Measurements from ENCODE around the gene STARD7.

STARD7 gene

DNA sequence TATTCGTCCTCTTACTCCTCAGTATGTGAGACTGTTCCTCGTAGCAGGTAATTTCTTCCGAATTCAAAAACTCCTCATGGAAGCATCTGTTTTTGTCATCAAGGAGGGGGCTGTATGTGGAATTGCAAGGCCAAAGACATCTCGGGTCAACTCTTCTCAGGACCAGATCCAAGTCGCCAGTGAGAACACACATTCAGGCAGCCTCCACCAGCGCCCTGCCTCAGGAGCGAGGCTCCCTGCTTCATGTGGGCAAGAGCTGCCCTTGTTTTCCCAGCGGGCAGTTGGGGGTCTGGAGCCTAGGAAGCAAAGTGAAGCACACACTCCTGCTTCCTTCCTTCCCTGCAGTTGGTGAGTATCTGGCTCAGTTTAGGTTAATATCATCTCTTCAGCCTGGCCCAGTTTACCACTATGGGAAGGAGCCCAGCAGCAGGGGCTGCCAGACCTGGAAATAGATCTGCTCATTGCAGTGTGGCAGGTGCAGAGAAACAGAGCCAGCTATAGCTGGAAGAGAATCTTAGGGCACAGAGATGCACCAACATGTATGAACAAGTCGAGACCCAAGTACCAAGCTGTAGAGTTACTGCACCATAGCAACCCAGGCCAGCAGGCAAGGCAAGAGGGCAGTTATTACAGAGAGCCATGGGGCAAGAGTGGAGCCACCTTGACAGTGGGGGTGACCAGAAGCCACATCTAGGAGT lies 31.9 kb upstream of the STARD7 start:
- no peaks in the 10 kb centered on the region for H3K36me3 ChIP-seq (ENCODE audit: control insufficient read depth in 2 of 2, insufficient read depth in 1 of 2, low read length in 2 of 2)
- CTCF ChIA-PET = interaction anchor here (0.7 to 1.1 kb wide), 2 partner anchors 8 to 87 kb away, joined by 3 read pairs; no protein-coding TSS in a partner anchor
- TF ChIP-seq OVOL3 (tag by site-specific recombination; IDR thresholded peaks at IDR 0.05) = no peak
- TF ChIP-seq CTCF (tag by site-specific recombination; IDR thresholded peaks at IDR 0.05) = no peak
- no peak for TF ChIP-seq ZNF174 (tag by site-specific recombination; IDR thresholded peaks at IDR 0.05)
- TF ChIP-seq ZNF155 (tag by site-specific recombination; IDR thresholded peaks at IDR 0.05) = no peak
- no peak for TF ChIP-seq ZNF202 (tag by site-specific recombination; IDR thresholded peaks at IDR 0.05; ENCODE audit: borderline replicate concordance)
- TF ChIP-seq SALL2 (tag by site-specific recombination; IDR thresholded peaks at IDR 0.05; ENCODE audit: borderline replicate concordance) = no peak
- TF ChIP-seq ZNF211 (tag by site-specific recombination; IDR thresholded peaks at IDR 0.05; ENCODE audit: low read depth) = no peak
- TF ChIP-seq PBX3 (CRISPR knock-in tag; IDR thresholded peaks at IDR 0.05) = no peak
- no peaks in the 10 kb centered on the region; the same call in 1 of the 2 replicates for H3K4me1 ChIP-seq (ENCODE audit: control insufficient read depth, insufficient read depth, low read length)
- no peaks in the 10 kb centered on the region for H3K9me3 ChIP-seq (ENCODE audit: control insufficient read depth, insufficient read depth, low read depth, low read length)
- H3K27ac ChIP-seq (ENCODE audit: extremely low read depth, low read depth, low read length) = no peak overlapping the region
- POLR2A ChIA-PET = no interaction called here
- H3K4me3 ChIP-seq (ENCODE audit: low read depth, low read length) = no peak overlapping the region

- TF ChIP-seq ZNF677 (tag by site-specific recombination; IDR thresholded peaks at IDR 0.05) = no peak
- no peak for TF ChIP-seq KLF16 (tag by site-specific recombination; IDR thresholded peaks at IDR 0.05)
- TF ChIP-seq ZNF366 (tag by site-specific recombination; conservative IDR thresholded peaks at IDR 0.05) = no peak
- TF ChIP-seq ZBTB49 (tag by site-specific recombination; IDR thresholded peaks at IDR 0.05; ENCODE audit: low read depth) = no peak
- no peak for TF ChIP-seq SP7 (tag by site-specific recombination; IDR thresholded peaks at IDR 0.05)
- no peak for TF ChIP-seq ZNF639 (tag by site-specific recombination; IDR thresholded peaks at IDR 0.05)
- TF ChIP-seq ZNF544 (tag by site-specific recombination; IDR thresholded peaks at IDR 0.05) = no peak
- no peak for TF ChIP-seq ZNF404 (tag by site-specific recombination; IDR thresholded peaks at IDR 0.05)
- TF ChIP-seq ZNF488 (tag by site-specific recombination; IDR thresholded peaks at IDR 0.05) = no peak
- TF ChIP-seq ZNF571 (tag by site-specific recombination; IDR thresholded peaks at IDR 0.05) = no peak
- ChIA-PET POLR2A (no interaction called here), CTCF (interaction anchor here (0.7 to 1.1 kb wide), 3 partner anchors 9 to 87 kb away, joined by 3 to 4 read pairs (median 3); no protein-coding TSS in a partner anchor)
- no peak overlapping the region for H3K27ac ChIP-seq (ENCODE audit: extremely low read depth, low read depth, low read length)
- H3K9me3 ChIP-seq (ENCODE audit: control insufficient read depth, insufficient read depth, low read depth, low read length) = no peaks in the 10 kb centered on the region
- H3K4me3 ChIP-seq (ENCODE audit: low read depth, low read length) = no peak overlapping the region
- H3K36me3 ChIP-seq (ENCODE audit: control insufficient read depth in 2 of 2, insufficient read depth in 1 of 2, low read length in 2 of 2) = no peaks in the 10 kb centered on the region
- H3K4me1 ChIP-seq (ENCODE audit: control insufficient read depth, insufficient read depth, low read length) = no peaks in the 10 kb centered on the region; the same call in 1 of the 2 replicates
Measured at GRCh38 chr2:96239745-96240264, 31.2 kb upstream of the STARD7 start.

All from HEK293 (cell line).